Endothelial cell of umbilical vein (primary cell): Measurements from ENCODE around the gene PAPPA2. TPM values are rescaled to one million over a fixed set of nuclear protein-coding genes. Genes with fewer than 3 reads are reported as not detected.

Experiments
- Bru-seq: library from RNA; stranded (reverse); fragments of 400-500 nt; gene quantifications from one replicate; lab custom pipeline; 2021; lab: Mats Ljungman, UMichigan
- BruChase-seq, 2 experiments: library from RNA; stranded (reverse); fragments of 400-500 nt; gene quantifications; one replicate each; lab custom pipeline; 2021; lab: Mats Ljungman, UMichigan
- BruUV-seq: library from RNA; stranded (reverse); fragments of 400-500 nt; replicated peaks from 2 replicates; lab custom pipeline; 2021; lab: Mats Ljungman, UMichigan
- CTCF ChIA-PET: fragments of 300-600, 350-600 bp; sonication (Branson Sonifier 250); formaldehyde crosslinking; loops from one replicate; lab custom pipeline; 2021; ENCODE audit warnings: antibody characterized with exemption, inconsistent platforms; lab: Charles Lee
- POLR2A ChIA-PET: fragments of 300-600, 350-600 bp; sonication (Branson Sonifier 250); formaldehyde crosslinking; loops from one replicate; lab custom pipeline; 2021; ENCODE audit warnings: antibody characterized with exemption, inconsistent platforms; lab: Charles Lee
- DNase-seq: peaks from one replicate; pipeline ENCODE4 v3.0.0-alpha.2; 2011; ENCODE audit warnings: low read depth, low spot score
- FAIRE-seq: peaks from 2 replicates; lab custom pipeline; 2011; peaks lifted over from hg19 to GRCh38; lab: Jason Lieb, UNC
- H2AFZ ChIP-seq: 2 replicates; pipeline ENCODE4 v1.6.0; 2012; ENCODE audit warnings: low read depth, low read length, control low read depth, inconsistent platforms
- H3K27ac ChIP-seq: 2 replicates; pipeline ENCODE4 v1.5.1; 2011; ENCODE audit warnings: low read depth, mild to moderate bottlenecking, control low read depth, low read length, moderate library complexity; ENCODE audit not compliant: insufficient read depth
- H3K27me3 ChIP-seq, 2 experiments: 2 replicates each; pipeline versions ENCODE4 v1.6.0 to v1.6.1; 2011; ENCODE audit warnings: low read length in 2 of 2, mixed read lengths in 1 of 2; ENCODE audit not compliant: control insufficient read depth in 2 of 2, insufficient read depth in 2 of 2
- H3K36me3 ChIP-seq, 2 experiments: 2 replicates in 1 of 2; 3 replicates in 1 of 2; pipeline ENCODE4 v1.5.1; 2011; ENCODE audit warnings: low read length in 2 of 2, mild to moderate bottlenecking in 1 of 2, moderate library complexity in 1 of 2; ENCODE audit not compliant: control insufficient read depth in 2 of 2, insufficient read depth in 2 of 2; ENCODE audit errors: extremely low read depth in 1 of 2
- H3K4me1 ChIP-seq: 3 replicates; pipeline ENCODE4 v1.5.1; 2011; ENCODE audit warnings: mild to moderate bottlenecking, low read length; ENCODE audit not compliant: control insufficient read depth, insufficient read depth; ENCODE audit errors: extremely low read depth
- H3K4me2 ChIP-seq: 2 replicates; pipeline ENCODE4 v1.6.1; 2011; ENCODE audit warnings: low read length, control low read depth, mixed read lengths; ENCODE audit not compliant: insufficient read depth
- H3K4me3 ChIP-seq, 3 experiments: fragments of 200-600 bp in 1 of 3; sonication (generic), shearing (Covaris generic) in 1 of 3; replicated peaks in 1 of 3; 2 replicates each; pipeline ENCODE4 v1.5.1; 2011 to 2016; ENCODE audit warnings: control low read depth in 3 of 3, low read length in 3 of 3, mild to moderate bottlenecking in 2 of 3, inconsistent platforms in 1 of 3, low read depth in 1 of 3, moderate library complexity in 1 of 3; ENCODE audit not compliant: insufficient read depth in 1 of 3
- H3K79me2 ChIP-seq: 2 replicates; pipeline ENCODE4 v1.6.0; 2012; ENCODE audit warnings: low read length, inconsistent platforms; ENCODE audit not compliant: control insufficient read depth, insufficient read depth
- H3K9ac ChIP-seq: replicated peaks from 2 replicates; pipeline ENCODE3; 2011; ENCODE audit warnings: low read length, control low read depth; ENCODE audit not compliant: insufficient read depth; ENCODE audit errors: extremely low read depth
- H3K9me1 ChIP-seq: replicated peaks from 3 replicates; pipeline ENCODE4 v1.6.0; 2011; ENCODE audit warnings: mild to moderate bottlenecking, low read length; ENCODE audit not compliant: control insufficient read depth, insufficient read depth; ENCODE audit errors: extremely low read depth
- H3K9me3 ChIP-seq: replicated peaks from 2 replicates; pipeline ENCODE4 v1.5.1; 2012; ENCODE audit warnings: low read length, inconsistent platforms; ENCODE audit not compliant: control insufficient read depth, insufficient read depth
- H4K20me1 ChIP-seq: replicated peaks from 2 replicates; pipeline ENCODE3; 2011; ENCODE audit warnings: mild to moderate bottlenecking, low read length; ENCODE audit not compliant: control insufficient read depth, insufficient read depth; ENCODE audit errors: extremely low read depth
- EZH2 ChIP-seq: IDR thresholded peaks from 2 replicates; pipeline ENCODE4 v1.6.1; 2012; ENCODE audit warnings: borderline replicate concordance, low read depth, mild to moderate bottlenecking, moderate library complexity, low read length, inconsistent platforms; ENCODE audit not compliant: severe bottlenecking
- FOS ChIP-seq: IDR thresholded peaks from 2 replicates; pipeline ENCODE4 v1.6.1; 2011; ENCODE audit warnings: mild to moderate bottlenecking, low read length, moderate library complexity, borderline replicate concordance; ENCODE audit not compliant: insufficient read depth
- GATA2 ChIP-seq: IDR thresholded peaks from 2 replicates; pipeline ENCODE4 v1.7.0; 2011; ENCODE audit warnings: low read depth, mild to moderate bottlenecking, moderate library complexity, mixed read lengths, low read length; ENCODE audit not compliant: insufficient read length, insufficient read depth
- JUN ChIP-seq: IDR thresholded peaks from 2 replicates; pipeline ENCODE4 v1.6.1; 2011; ENCODE audit warnings: borderline replicate concordance, low read depth; ENCODE audit not compliant: insufficient read length, insufficient read depth
- MYC ChIP-seq: IDR thresholded peaks from one replicate; pipeline ENCODE4 v1.6.1; 2011; ENCODE audit warnings: mild to moderate bottlenecking, low read depth, low read length
- POLR2A ChIP-seq: IDR thresholded peaks from 2 replicates; pipeline ENCODE4 v1.6.1; 2012; ENCODE audit warnings: low read depth, mild to moderate bottlenecking, control low read depth, low read length
- POLR2AphosphoS5 ChIP-seq: IDR thresholded peaks from 2 replicates; pipeline ENCODE4 v1.6.1; 2012; ENCODE audit warnings: low read depth, mild to moderate bottlenecking, control low read depth, low read length, moderate library complexity; ENCODE audit not compliant: insufficient read depth
- dilution Hi-C: fragments of 300-500 bp; cut with MboI; formaldehyde crosslinking; loops from one replicate; pipeline ENCODE4 v1.15.0; 2019; ENCODE audit warnings: low sequenced_read_pairs; ENCODE audit not compliant: extremely low pct_ligation_motif_present
- intact Hi-C: fragments of 100-400 bp; cut with micrococcal nuclease; formaldehyde crosslinking; loops from one replicate; pipeline ENCODE4 v1.10.0; 2022
- long read RNA-seq: library from polyadenylated mRNA; stranded (forward); transcript quantifications from one replicate; pipeline ENCODE4 v2.0.0, GENCODE V29; 2021
- polyA minus RNA-seq, 3 experiments: library from RNA; depleted of rRNA, polyadenylated mRNA; stranded (reverse); fragments of >200 nt; gene quantifications; 1 replicate in 1 of 3; 2 replicates in 2 of 3; pipeline ENCODE4 v1.2.3, GENCODE V29; 2011
- polyA plus RNA-seq, 4 experiments: library from polyadenylated mRNA; depleted of rRNA in 3 of 4; stranded (reverse) in 3 of 4; unstranded in 1 of 4; fragments of >200 nt; gene quantifications; 2 replicates each; pipeline versions ENCODE4 v1.2.1 to v1.2.3, GENCODE V29; 2011 to 2012; ENCODE audit warnings: missing spikeins in 1 of 4
- total RNA-seq: library from RNA; stranded (reverse); gene quantifications from 2 replicates; pipeline ENCODE4 v1.2.3, GENCODE V29; 2021
- TF ChIP-seq, protein P1 (sequence below), 2 donors: IDR thresholded peaks; 1 replicate in 1 of 2; 2 replicates in 1 of 2; pipeline ENCODE4 v1.5.1; 2011; ENCODE audit warnings: low read length in 2 of 2, mild to moderate bottlenecking in 2 of 2, moderate library complexity in 2 of 2, control low read depth in 1 of 2, inconsistent platforms in 1 of 2, low read depth in 1 of 2; ENCODE audit not compliant: insufficient read depth in 1 of 2; ENCODE audit errors: extremely low read depth in 1 of 2
- TF ChIP-seq, protein P2 (sequence below): IDR thresholded peaks from 2 replicates; pipeline ENCODE4 v1.6.1; 2011; ENCODE audit not compliant: insufficient read depth, insufficient read length

Gene PAPPA2, protein sequence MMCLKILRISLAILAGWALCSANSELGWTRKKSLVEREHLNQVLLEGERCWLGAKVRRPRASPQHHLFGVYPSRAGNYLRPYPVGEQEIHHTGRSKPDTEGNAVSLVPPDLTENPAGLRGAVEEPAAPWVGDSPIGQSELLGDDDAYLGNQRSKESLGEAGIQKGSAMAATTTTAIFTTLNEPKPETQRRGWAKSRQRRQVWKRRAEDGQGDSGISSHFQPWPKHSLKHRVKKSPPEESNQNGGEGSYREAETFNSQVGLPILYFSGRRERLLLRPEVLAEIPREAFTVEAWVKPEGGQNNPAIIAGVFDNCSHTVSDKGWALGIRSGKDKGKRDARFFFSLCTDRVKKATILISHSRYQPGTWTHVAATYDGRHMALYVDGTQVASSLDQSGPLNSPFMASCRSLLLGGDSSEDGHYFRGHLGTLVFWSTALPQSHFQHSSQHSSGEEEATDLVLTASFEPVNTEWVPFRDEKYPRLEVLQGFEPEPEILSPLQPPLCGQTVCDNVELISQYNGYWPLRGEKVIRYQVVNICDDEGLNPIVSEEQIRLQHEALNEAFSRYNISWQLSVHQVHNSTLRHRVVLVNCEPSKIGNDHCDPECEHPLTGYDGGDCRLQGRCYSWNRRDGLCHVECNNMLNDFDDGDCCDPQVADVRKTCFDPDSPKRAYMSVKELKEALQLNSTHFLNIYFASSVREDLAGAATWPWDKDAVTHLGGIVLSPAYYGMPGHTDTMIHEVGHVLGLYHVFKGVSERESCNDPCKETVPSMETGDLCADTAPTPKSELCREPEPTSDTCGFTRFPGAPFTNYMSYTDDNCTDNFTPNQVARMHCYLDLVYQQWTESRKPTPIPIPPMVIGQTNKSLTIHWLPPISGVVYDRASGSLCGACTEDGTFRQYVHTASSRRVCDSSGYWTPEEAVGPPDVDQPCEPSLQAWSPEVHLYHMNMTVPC (N-terminal part only)
- not detected in 2 replicates for total RNA-seq
- polyA plus RNA-seq = not detected in 2 replicates
- polyA plus RNA-seq (2011; cell fraction: cytosol; rRNA removed) = not detected in 2 replicates
- polyA plus RNA-seq (2011; cell fraction: nucleus; rRNA removed) = not detected in 2 replicates
- polyA plus RNA-seq (2012) = 0.24 TPM in 1 of 2 replicates, not detected in the other
- 0.10 TPM in 1 of 2 replicates, not detected in the other for polyA minus RNA-seq
- not detected for polyA minus RNA-seq (2011; cell fraction: cytosol; rRNA and poly(A)+ RNA removed)
- polyA minus RNA-seq (2011; cell fraction: nucleus; rRNA and poly(A)+ RNA removed) = not detected in 2 replicates
- Bru-seq, nascent RNA = percentile 2 among the genes with signal in this experiment
- BruChase-seq, experiment 1, labeled RNA remaining after a 6-hour chase = percentile 6 among the genes with signal in this experiment
- BruChase-seq, experiment 2, labeled RNA remaining after a 2-hour chase = percentile 3 among the genes with signal in this experiment
- long read RNA-seq = 0 reads

GRCh38 chr1:176462674-176463378 is at the start of gene PAPPA2:
Gene PAPPA2 (plus strand): TSS chr1:176463175. CDS start chr1:176556323, 93,148 bp downstream.
- ChIA-PET CTCF (no interaction called here), POLR2A (no interaction called here)
- H3K27ac ChIP-seq = no peak within 1 kb of the TSS
- TF ChIP-seq GATA2 (no peak), EZH2 (no peak), FOS (no peak), POLR2AphosphoS5 (no peak), JUN (no peak), POLR2A (no peak), MYC (no peak)
- TF ChIP-seq, protein P1, sequence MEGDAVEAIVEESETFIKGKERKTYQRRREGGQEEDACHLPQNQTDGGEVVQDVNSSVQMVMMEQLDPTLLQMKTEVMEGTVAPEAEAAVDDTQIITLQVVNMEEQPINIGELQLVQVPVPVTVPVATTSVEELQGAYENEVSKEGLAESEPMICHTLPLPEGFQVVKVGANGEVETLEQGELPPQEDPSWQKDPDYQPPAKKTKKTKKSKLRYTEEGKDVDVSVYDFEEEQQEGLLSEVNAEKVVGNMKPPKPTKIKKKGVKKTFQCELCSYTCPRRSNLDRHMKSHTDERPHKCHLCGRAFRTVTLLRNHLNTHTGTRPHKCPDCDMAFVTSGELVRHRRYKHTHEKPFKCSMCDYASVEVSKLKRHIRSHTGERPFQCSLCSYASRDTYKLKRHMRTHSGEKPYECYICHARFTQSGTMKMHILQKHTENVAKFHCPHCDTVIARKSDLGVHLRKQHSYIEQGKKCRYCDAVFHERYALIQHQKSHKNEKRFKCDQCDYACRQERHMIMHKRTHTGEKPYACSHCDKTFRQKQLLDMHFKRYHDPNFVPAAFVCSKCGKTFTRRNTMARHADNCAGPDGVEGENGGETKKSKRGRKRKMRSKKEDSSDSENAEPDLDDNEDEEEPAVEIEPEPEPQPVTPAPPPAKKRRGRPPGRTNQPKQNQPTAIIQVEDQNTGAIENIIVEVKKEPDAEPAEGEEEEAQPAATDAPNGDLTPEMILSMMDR (IDR thresholded peaks at IDR 0.05; ENCODE audit: extremely low read depth in 1 of 2, insufficient read depth in 1 of 2, low read depth in 1 of 2, low read length in 2 of 2) = no peak
- TF ChIP-seq, protein P2, sequence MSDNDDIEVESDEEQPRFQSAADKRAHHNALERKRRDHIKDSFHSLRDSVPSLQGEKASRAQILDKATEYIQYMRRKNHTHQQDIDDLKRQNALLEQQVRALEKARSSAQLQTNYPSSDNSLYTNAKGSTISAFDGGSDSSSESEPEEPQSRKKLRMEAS = no peak
- H3K36me3 ChIP-seq = no peaks in the 10 kb centered on the region
- H3K4me2 ChIP-seq = no peak within 1 kb of the TSS
- H3K4me1 ChIP-seq = no peaks in the 10 kb centered on the region
- no peak for FAIRE-seq
- H3K4me3 ChIP-seq = no peak within 1 kb of the TSS
- intact Hi-C loops = no loop called here
- H3K27me3 ChIP-seq = no peaks in the 10 kb centered on the region
- no peaks in the 10 kb centered on the region for H3K9me1 ChIP-seq
- BruUV-seq = no TSS peak
- dilution Hi-C loops = no loop called here
- H3K79me2 ChIP-seq = no peaks in the 10 kb centered on the region
- no peak within 1 kb of the TSS for H2AFZ ChIP-seq
- no peak within 1 kb of the TSS for H3K9ac ChIP-seq
- DNase-seq = no peak
- H3K9me3 ChIP-seq = peaks cover 2% of the 10 kb centered on the region
- H4K20me1 ChIP-seq = no peaks in the 10 kb centered on the region
